Limb (tissue), 2 donors: ENCODE results near the gene FHOD3.
"Not testable (repeated sequence)": the region's sequence is repeated elsewhere in the genome, so short reads cannot be mapped to it uniquely, and the experiment has no call there.

Experiments
- DNase-seq, 2 donors: peaks; one replicate each; pipeline ENCODE4 v3.0.0-alpha.2; 2016; ENCODE audit errors: extremely low spot score in 2 of 2

FHOD3 gene

DNA sequence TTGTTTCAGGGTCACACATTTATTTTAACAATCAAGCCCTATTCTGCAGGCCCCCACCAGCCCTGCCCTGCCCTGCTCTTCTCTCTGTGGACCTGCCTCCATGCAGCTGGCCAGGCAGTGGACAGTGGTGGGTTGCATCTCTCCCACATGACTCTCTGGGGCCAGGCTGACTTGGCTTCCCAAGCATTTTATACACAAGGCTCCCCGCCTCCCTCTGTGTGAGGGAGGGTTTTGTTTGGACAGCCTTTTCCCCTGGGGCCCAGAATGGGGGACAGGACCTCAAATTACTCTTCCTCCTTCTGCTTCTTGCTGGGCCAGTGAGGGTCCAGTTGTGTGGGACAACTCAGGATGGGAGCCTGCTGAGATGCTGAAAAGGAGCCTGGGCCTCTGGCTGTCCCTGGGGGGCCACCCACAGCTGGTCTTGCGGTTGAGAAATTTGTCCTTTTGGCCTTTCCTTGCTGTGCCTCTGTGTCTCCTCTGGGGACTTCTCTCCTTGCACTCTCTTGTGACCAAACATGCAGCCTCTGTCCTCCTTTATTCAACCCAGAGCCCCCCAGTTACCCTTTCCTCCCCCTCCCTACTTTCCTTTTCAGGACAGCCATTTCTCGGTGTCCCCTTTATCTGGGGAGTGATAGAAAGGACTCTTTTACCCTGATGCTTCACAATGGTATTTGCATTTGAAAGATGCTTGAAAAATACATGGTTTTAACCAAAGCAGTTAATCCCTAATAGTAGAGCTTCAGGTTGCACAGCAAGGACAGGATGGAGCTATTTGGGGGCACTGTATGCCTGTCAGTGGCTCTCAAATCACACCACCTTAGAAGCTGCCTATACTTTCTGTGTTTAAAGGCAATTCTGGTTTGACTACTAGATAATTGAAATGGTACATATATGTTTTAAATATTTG, 151.1 kb downstream of the FHOD3 start:
- DNase-seq = no peak

GRCh38 chr18:36449451-36449850, 151.9 kb downstream of the FHOD3 start:
- DNase-seq = no peak

- no peak for DNase-seq
These were observed 152.8 kb downstream of the FHOD3 start for GRCh38 chr18:36450264-36450663.

- DNase-seq = no peak
These were observed 154.1 kb downstream of the FHOD3 start for GRCh38 chr18:36451454-36452251.

DNA sequence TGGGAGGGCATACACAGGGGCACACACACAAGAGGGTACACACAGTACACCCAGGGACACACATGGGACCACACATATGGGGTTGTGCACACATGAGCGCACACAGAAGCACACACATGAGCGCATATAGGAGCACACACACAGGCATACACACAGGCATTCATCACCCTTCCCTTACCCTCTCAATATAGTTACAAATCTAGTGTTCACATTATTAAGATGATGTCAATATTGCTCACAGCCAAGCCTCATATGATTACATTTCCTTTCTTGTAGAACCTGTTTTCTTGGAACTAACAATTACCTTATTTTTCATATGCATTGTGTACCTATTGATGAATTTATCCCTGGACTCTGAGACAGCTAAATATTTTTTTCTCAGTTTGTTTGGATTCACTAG, 156.7 kb downstream of the FHOD3 start:
- DNase-seq = no peak

DNA sequence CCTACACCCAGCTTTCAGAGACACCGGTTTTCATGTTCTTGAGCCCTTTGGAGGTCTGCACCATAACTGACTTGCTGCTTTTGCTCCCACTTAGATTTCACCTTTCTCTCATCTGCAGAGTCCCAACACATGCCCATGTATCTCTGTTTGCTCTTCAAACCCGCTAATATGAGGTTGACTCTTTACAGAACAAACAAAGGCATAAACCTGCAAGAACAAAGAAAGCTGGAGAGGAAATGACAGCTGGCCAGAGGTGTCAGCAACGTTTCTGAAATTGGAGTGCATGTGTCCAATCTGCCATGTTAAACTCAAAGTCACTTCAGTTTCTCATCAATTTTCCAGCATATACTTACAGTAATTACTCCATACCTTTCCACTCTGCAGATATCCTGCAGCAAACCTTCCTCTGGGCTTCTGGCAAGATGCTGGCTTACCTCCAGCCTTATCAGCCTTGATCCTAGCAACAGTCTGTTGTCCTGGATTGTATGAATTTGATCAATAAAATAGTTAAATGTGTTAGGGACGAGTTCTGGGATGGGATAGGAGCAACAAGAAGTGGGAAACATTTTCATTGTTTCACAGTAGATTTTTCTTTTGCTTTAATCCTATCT, 157.4 kb downstream of the FHOD3 start:
- no peak for DNase-seq

GRCh38 chr18:36455931-36456330, 158.4 kb downstream of the FHOD3 start:
- no peak for DNase-seq

DNA sequence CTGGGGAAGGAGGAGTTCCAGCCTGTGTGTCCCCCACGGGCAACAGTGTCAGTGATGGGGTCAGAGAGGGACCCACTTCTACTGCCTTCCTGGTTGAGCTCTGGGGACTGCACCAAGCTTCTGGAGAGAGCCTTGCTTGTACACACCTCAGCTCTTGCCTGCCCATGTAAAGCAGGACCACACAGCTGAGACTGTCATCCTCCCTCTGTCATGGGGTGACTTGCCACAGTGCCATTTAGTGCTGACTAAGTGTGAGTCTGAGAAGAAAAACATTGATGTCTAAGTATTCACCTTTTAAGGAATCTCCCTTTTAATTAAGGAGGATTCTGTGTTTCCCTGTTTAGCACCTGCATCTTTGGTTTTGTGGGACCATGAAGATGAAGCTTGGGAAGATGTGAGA, 159.1 kb downstream of the FHOD3 start:
- DNase-seq = no peak

DNA sequence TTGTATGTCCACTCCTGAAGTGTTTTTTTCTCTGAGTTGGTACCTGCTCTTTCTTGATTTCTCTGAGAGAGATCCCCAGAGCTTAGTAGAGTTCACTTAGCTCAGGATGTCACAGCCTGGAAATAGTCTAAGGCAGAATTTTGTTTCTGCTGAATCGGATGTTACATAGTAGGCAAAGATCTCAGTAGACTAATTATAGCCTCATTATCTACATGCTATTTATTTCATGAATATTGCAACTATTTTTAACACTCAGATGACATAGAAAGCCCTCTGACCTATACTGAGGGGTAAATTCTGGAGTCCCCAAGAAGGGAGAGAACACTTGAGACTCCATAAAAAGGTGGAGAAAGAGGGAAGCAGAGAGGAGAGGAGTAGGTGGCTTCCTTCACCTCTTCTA, 160.2 kb downstream of the FHOD3 start:
- no peak for DNase-seq

DNA sequence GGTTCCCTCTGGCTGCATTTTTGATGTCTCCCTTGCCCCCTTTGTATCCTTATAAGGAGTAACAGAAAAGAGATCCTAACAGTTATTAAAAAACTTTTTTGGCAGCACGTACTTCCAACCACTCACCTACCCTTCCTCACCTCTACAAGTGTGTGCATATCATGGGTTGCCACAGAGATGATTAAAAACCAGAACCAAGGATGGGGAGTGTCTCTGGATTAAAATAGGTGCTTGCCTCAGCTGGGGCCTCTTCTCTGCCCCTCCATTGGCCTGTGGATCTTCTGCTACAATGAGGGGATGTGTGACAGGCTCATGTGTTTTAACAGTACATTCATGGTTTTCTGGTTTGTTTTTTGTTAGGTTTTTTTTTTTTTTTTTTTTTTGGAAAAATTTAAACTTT, 160.8 kb downstream of the FHOD3 start:
- DNase-seq = no peak

- DNase-seq = no peak
These were observed 161.7 kb downstream of the FHOD3 start for GRCh38 chr18:36459203-36459602.

DNA sequence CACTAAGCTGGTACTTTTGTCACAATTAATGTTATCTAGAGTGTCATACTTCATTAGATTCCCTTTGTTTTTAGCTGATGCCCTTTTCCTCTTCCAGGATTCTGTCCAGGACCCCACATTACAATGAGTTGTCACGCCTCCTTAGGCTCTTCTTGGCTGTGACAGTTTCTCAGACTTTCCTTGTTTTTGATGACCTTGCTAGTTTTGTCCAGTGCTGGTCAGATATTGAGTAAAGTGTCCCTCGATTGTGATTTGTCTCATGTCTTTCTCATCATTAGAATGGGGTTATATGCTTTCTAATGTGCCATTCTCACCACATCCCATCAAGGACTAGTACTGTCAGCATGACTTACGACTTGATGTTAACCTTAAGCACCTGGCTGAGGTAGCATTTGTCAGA, 162.3 kb downstream of the FHOD3 start:
- no peak for DNase-seq

DNA sequence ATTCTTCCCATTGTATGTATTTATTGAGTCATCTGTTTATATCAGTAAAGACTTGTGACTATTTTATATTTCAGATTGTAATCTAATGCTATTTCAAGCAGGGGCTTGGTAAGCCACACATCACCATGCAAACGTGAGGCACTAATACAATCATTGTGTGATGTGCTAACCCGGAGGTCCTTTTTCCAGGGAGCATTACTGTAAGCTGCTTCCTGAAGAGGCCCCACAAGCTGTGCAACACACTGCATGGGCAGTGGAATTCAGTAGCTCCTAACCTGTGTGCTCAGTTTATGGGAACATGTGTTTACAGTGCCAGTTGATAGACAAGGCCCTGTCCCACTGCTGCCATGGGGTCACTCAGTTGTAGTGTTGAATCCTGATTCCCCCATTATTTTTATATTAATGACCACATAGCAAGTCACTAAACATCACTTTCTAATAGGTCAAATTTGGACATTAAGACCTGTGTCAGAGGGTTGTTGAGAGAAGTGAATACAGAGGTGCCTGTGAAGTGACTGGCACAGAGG, 162.9 kb downstream of the FHOD3 start:
- DNase-seq = no peak

DNA sequence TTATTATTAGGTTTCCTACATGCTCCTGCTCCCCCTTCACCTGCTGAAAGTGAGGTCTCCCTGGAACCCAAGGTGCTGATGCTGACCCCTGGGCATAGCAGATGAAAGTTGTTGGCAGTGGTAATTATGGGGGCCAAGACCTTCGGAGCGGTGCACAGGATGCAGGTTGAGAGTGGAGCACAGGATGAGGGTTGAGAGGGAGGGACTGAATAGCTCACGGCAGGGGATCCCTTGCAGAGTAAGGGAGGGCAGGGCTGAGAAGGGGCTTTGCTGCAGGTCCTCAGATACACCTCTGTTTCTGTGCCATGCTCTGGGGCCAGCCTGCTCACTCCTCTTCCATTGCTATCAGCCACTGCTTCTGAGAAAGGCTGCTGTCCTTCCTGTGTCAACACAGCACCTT, 163.3 kb downstream of the FHOD3 start:
- no peak for DNase-seq

DNA sequence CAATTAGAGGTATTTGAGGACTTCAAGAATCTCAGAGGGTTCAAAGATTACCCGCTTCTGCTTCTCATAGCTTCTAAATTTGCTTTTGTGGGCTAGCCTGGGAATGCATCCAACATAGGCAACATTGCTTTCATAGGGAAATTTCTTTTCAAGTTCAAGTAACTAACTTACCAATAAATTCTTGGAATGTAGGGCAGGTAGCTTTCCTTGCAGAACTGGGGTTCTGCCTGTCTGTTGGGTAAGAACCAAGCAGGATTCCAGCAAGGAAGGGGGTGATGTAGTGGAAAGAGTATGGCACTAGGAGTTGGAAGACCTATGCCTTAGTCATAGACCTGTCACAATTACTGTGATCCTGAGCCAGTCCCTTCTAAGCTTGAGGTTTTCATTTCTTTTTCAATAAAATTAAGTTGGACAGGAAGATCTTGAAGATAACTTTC, 164.1 kb downstream of the FHOD3 start:
- no peak for DNase-seq

DNA sequence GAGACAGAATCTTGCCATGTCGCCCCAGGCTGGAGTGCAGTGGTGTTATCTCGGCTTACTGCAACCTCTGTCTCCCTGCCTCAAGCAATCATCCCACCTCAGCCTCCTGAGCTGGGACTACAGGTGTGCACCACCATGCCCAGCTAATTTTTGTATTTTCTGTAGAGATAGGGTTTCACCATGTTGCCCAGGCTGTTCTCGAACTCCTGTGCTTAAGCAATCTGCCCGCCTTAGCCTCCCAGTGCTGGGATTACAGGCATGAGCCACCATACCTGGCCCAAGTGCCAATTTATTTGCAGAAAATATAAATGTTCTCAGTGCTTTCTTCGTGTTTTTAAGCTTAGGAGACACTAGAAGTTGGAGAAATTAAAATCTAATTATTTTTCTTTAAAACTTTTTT, 166.0 kb downstream of the FHOD3 start:
- DNase-seq = not testable (repeated sequence)

GRCh38 chr18:36464126-36464651, 166.7 kb downstream of the FHOD3 start:
- DNase-seq = no peak

DNA sequence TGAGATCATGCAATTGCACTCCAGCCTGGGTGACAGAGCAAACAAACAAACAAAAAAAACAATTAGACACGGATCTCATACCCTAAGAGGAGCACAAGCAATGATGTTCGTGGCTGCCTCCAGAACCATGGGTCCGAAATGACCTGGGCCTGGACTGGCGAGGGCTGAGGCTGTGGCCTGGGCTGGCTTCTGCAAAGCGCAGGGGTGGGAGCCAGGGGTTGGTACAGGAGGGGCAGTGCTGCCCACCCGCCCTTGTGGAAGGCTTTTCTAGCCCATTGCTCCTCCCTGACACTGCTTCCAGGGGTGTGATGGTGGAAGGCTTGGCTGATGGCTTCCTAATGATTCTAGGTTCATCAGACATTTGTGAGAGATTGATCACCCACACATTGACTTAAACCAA, 167.8 kb downstream of the FHOD3 start:
- no peak for DNase-seq

GRCh38 chr18:36465970-36466369, 168.5 kb downstream of the FHOD3 start:
- DNase-seq = no peak

DNA sequence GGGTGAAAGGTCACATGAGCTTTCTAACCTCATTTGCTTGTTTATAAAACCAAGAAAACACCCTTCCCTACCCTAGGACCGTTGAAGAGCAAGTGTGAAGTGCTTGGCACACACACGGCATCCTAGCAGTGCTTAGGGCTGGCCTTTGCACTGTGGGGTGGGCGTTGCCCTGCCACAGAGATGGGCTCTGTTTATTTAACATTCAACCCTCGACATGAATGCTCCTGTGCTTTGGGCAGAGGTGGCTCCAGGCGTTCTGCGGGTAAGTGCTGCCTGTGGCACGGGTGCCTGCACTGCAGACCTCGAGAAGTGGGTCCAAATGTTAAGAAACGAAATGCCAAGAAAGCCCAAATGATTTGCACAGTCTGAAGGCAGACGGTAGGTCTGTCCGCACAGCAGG, 170.1 kb downstream of the FHOD3 start:
- no peak for DNase-seq

DNA sequence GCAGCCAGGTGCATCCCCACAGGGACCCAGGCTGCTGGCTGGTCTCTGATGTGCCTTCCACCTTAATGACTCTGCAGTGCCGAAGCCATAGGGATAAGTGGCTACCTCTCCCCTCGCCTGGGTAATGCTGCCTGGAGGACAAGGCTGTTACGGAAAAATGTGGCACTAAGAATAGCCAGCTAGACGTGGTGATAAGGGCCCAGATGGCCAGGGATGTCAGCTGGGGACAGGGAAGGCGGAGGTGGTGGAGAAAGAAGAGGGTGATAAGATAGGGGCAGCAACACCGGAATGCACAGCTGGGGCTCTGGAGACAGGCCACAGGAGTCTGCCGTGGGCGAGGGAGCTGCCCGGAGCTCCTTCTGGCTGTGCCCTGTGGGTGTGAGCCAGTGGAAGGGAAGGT, 170.6 kb downstream of the FHOD3 start:
- no peak for DNase-seq

DNA sequence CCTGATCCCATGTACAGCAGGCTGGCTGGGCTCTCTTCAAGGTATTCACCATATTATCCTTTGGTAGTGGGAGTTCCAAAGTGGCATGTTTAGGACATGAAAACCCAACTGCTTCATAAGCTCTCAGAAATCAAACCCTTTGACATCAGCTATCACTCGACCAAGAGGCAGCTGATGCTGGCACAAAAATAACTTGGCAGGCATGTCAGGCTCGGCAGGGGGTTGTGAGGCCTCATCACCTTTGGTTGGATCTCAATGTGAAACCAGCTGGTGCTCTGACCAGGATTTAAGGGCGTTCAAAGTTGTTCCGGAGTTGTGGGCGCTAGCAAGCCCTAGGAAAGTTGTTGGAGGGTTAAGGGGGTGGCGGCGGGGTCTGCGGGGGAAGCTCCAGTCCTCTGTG, 171.9 kb downstream of the FHOD3 start:
- no peak for DNase-seq
